ENCODE data around the gene CEP290. TPM values are rescaled to one million over a fixed set of nuclear protein-coding genes. Genes with fewer than 3 reads are reported as not detected.

Gene CEP290
- polyA plus RNA-seq, 1 donor from 2014 or later, result 43.9 TPM

- Histone ChIP-seq H3K4me3 (ENCODE audit: low read length) (no peak overlapping the region), H3K9ac (ENCODE audit: low read length) (no peak overlapping the region), H3K27ac (ENCODE audit: low read length) (no peak overlapping the region), H4K20me1 (ENCODE audit: insufficient read depth) (no peaks in the 10 kb centered on the region), H3K27me3 (ENCODE audit: insufficient read depth, low read depth, low read length) (no peaks in the 10 kb centered on the region), H3K79me2 (replicated peaks; ENCODE audit: insufficient read depth, low read length) (no peaks in the 10 kb centered on the region), H3K9me2 (ENCODE audit: insufficient read depth, low read length) (no peaks in the 10 kb centered on the region), H3K36me3 (ENCODE audit: insufficient read depth, low read length) (peaks cover 4% of the 10 kb centered on the region), H3K9me3 (ENCODE audit: low read length) (no peaks in the 10 kb centered on the region), H3F3A (ENCODE audit: insufficient read depth, low read length, poor library complexity, severe bottlenecking) (no peaks in the 10 kb centered on the region), H3K4me2 (ENCODE audit: low read length) (no peak overlapping the region), H2AFZ (ENCODE audit: low read depth, low read length) (no peak overlapping the region)
- TF ChIP-seq RAD21 (conservative IDR thresholded peaks at IDR 0.05) (no peak), SMC3 (conservative IDR thresholded peaks at IDR 0.05; ENCODE audit: poor library complexity) (no peak), TAF1 (IDR thresholded peaks at IDR 0.05; ENCODE audit: low read depth) (no peak), MXI1 (conservative IDR thresholded peaks at IDR 0.05; ENCODE audit: poor library complexity, severe bottlenecking) (no peak), REST (IDR thresholded peaks at IDR 0.05; ENCODE audit: borderline replicate concordance) (no peak), CTCF (IDR thresholded peaks at IDR 0.05; ENCODE audit: poor library complexity, severe bottlenecking) (no peak)
Observed at GRCh38 chr12:88083634-88084033, 58.3 kb downstream of the CEP290 start.

- no peak overlapping the region for H2AFZ ChIP-seq (ENCODE audit: low read depth, low read length)
- H3K36me3 ChIP-seq (ENCODE audit: insufficient read depth, low read length), result no peaks in the 10 kb centered on the region
- no peaks in the 10 kb centered on the region for H4K20me1 ChIP-seq (ENCODE audit: insufficient read depth)
- H3K9ac ChIP-seq (ENCODE audit: low read length), result no peak overlapping the region
- H3K79me2 ChIP-seq (replicated peaks; ENCODE audit: insufficient read depth, low read length), result no peaks in the 10 kb centered on the region
- H3K9me3 ChIP-seq (ENCODE audit: low read length), result no peaks in the 10 kb centered on the region
- TF ChIP-seq EP300 (conservative IDR thresholded peaks at IDR 0.05; ENCODE audit: poor library complexity, severe bottlenecking), result no peak
- no peak for TF ChIP-seq SMC3 (conservative IDR thresholded peaks at IDR 0.05; ENCODE audit: poor library complexity)
- TF ChIP-seq MXI1 (conservative IDR thresholded peaks at IDR 0.05; ENCODE audit: poor library complexity, severe bottlenecking), result no peak
- TF ChIP-seq EZH2 (IDR thresholded peaks at IDR 0.05; ENCODE audit: borderline replicate concordance, insufficient read depth, low read length, poor library complexity, severe bottlenecking), result no peak
- no peak for TF ChIP-seq REST (IDR thresholded peaks at IDR 0.05; ENCODE audit: borderline replicate concordance)
- TF ChIP-seq POLR2AphosphoS5 (IDR thresholded peaks at IDR 0.05), result no peak
- TF ChIP-seq RAD21 (conservative IDR thresholded peaks at IDR 0.05), result no peak
- TF ChIP-seq CTCF (IDR thresholded peaks at IDR 0.05; ENCODE audit: poor library complexity, severe bottlenecking), result no peak
- no peak for TF ChIP-seq TAF1 (IDR thresholded peaks at IDR 0.05; ENCODE audit: low read depth)
- H3K4me2 ChIP-seq (ENCODE audit: low read length), result no peak overlapping the region
- H3K9me2 ChIP-seq (ENCODE audit: insufficient read depth, low read length), result no peaks in the 10 kb centered on the region
- no peaks in the 10 kb centered on the region for H3K27me3 ChIP-seq (ENCODE audit: insufficient read depth, low read depth, low read length)
- H3K4me3 ChIP-seq (ENCODE audit: low read length), result no peak overlapping the region
- H3F3A ChIP-seq (ENCODE audit: insufficient read depth, low read length, poor library complexity, severe bottlenecking), result no peaks in the 10 kb centered on the region
- H3K27ac ChIP-seq (ENCODE audit: low read length), result no peak overlapping the region
Observed at GRCh38 chr12:88081247-88081646, 60.6 kb downstream of the CEP290 start.

Data from neural cell (in vitro differentiated cells).